Keratinocyte (primary cell): Measurements from ENCODE around the gene RRP12.

Experiments used
- EZH2 ChIP-seq: IDR thresholded peaks from one replicate; pipeline ENCODE4 v1.6.1; 2012; ENCODE audit warnings: inconsistent platforms, mild to moderate bottlenecking, low read length, moderate library complexity
- TF ChIP-seq, protein P1 (sequence below), 3 experiments: IDR thresholded peaks in 1 of 3; conservative IDR thresholded peaks in 1 of 3; optimal IDR thresholded peaks in 1 of 3; 2 replicates in 2 of 3; 3 replicates in 1 of 3; pipeline versions ENCODE3 to v1.5.1; 2011; ENCODE audit warnings: low read length in 3 of 3, mild to moderate bottlenecking in 3 of 3, moderate library complexity in 2 of 3, control low read depth in 1 of 3, inconsistent platforms in 1 of 3; ENCODE audit not compliant: insufficient read depth in 2 of 3; ENCODE audit errors: extremely low read depth in 1 of 3

DNA sequence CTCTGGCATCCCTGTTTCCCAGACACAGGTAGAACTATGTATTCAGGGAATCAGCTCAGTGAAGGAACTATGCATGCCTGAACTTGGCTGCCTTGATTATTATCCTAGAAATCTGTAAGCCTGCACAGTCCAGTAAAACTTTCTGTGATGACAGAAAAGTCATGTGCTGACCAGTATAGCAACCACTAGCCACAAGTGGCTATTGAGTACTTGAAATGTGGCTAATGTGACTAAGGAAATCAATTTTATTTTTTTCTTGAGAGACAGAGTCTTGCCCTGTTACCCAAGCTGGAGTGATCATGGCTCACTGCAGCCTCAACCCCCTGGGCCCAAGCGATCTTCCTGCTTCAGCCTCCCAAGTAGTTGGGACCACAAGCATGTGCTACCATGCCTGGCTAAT is 41.1 kb upstream of the RRP12 start:
- TF ChIP-seq, protein P1, sequence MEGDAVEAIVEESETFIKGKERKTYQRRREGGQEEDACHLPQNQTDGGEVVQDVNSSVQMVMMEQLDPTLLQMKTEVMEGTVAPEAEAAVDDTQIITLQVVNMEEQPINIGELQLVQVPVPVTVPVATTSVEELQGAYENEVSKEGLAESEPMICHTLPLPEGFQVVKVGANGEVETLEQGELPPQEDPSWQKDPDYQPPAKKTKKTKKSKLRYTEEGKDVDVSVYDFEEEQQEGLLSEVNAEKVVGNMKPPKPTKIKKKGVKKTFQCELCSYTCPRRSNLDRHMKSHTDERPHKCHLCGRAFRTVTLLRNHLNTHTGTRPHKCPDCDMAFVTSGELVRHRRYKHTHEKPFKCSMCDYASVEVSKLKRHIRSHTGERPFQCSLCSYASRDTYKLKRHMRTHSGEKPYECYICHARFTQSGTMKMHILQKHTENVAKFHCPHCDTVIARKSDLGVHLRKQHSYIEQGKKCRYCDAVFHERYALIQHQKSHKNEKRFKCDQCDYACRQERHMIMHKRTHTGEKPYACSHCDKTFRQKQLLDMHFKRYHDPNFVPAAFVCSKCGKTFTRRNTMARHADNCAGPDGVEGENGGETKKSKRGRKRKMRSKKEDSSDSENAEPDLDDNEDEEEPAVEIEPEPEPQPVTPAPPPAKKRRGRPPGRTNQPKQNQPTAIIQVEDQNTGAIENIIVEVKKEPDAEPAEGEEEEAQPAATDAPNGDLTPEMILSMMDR (optimal IDR thresholded peaks at IDR 0.05 in 1 of 3, IDR thresholded peaks at IDR 0.05 in 1 of 3, conservative IDR thresholded peaks at IDR 0.05 in 1 of 3; ENCODE audit: extremely low read depth in 1 of 3, insufficient read depth in 2 of 3, low read length in 3 of 3): no peak
- no peak for TF ChIP-seq EZH2
